ENCODE data around the gene MYRF. TPM values are rescaled to one million over a fixed set of nuclear protein-coding genes. Genes with fewer than 3 reads are reported as not detected.

MYRF gene
- polyA plus RNA-seq, result 1 to 10 TPM in 1 of 2 donors, under 1 TPM in 1; 0.18 to 1.3 TPM

DNA sequence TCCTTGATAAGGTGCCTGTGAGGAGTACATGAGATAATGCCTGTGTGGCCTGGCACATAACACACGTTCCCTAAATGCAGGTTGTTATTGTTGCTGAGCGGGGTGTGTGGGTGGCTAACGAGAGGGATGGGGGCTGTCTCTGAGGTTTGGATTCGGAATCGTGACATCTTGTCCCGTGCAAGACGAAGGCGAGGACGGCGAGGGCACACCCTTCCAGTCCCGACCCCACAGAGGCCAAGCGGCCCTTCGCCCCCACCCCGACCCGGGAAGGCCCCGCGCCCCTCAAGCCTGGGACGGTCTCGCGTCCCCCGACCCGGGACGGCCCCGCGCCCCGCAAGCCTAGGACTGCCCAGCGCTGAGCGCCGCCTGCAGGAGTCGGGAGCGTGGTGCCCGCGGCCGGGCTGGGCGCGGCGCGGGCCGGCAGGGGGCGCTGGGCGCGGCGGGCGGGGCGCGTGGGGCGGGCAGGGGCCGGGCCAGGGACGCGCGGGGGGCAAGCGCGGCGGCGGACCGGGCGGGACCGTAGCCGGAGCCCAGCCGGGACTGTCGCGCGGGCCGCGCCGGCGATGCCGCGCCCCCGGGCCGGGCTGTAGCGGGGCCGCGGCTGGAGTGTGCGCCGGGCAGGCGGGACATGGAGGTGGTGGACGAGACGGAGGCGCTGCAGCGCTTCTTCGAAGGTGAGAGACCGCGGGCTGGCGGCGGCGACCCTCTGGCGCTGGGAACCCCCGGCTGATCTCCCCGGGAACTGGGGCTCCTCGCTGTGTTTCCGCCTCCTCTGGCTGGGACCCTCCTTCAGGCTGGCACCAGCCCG, at the start of gene MYRF:
MYRF (plus strand) TSS at position 520 of the 808 bp plus-strand sequence; CDS start at position 629, 109 bp downstream.
- H3K4me3 ChIP-seq (ENCODE audit: low read depth in 1 of 2, low read length in 2 of 2), result peak within 1 kb of the TSS; percentile 35 to 38
- peaks cover 2 to 20% of the 10 kb centered on the region in 2 donors for H3K4me1 ChIP-seq (ENCODE audit: control insufficient read depth in 2 of 2, insufficient read depth in 2 of 2, low read length in 1 of 2)
- H3K27me3 ChIP-seq (ENCODE audit: control insufficient read depth in 1 of 2, insufficient read depth in 2 of 2, low read length in 2 of 2), result no peaks in the 10 kb centered on the region
- no peaks in the 10 kb centered on the region for H3K36me3 ChIP-seq (ENCODE audit: control insufficient read depth in 2 of 2, insufficient read depth in 2 of 2, low read length in 1 of 2)
- H3K27ac ChIP-seq (ENCODE audit: low read depth in 2 of 2, low read length in 1 of 2), result no peak within 1 kb of the TSS
- no peaks in the 10 kb centered on the region for H3K9me3 ChIP-seq (ENCODE audit: control insufficient read depth in 2 of 2, insufficient read depth in 1 of 2, low read depth in 1 of 2, low read length in 1 of 2)
- WGBS, 2 donors, result 1 to 2% methylated on average over 68 to 93 of the region's 93 CpGs

GRCh38 chr11:61702701-61703312, 49.6 kb upstream of the MYRF start:
- 80% methylated on average over 11 of the region's 11 CpGs for WGBS, 2 donors
- Histone ChIP-seq H3K9me3 (ENCODE audit: control insufficient read depth in 2 of 2, insufficient read depth in 1 of 2, low read depth in 1 of 2, low read length in 1 of 2) (no peaks in the 10 kb centered on the region), H3K27ac (ENCODE audit: low read depth in 2 of 2, low read length in 1 of 2) (no peak overlapping the region), H3K4me3 (ENCODE audit: low read depth in 1 of 2, low read length in 2 of 2) (no peak overlapping the region), H3K4me1 (ENCODE audit: control insufficient read depth in 2 of 2, insufficient read depth in 2 of 2, low read length in 1 of 2) (peaks cover 18 to 47% of the 10 kb centered on the region in 2 donors), H3K36me3 (ENCODE audit: control insufficient read depth in 2 of 2, insufficient read depth in 2 of 2, low read length in 1 of 2) (peaks cover 0 to 4% of the 10 kb centered on the region in 2 donors), H3K27me3 (ENCODE audit: control insufficient read depth in 1 of 2, insufficient read depth in 2 of 2, low read length in 2 of 2) (no peaks in the 10 kb centered on the region)

DNA sequence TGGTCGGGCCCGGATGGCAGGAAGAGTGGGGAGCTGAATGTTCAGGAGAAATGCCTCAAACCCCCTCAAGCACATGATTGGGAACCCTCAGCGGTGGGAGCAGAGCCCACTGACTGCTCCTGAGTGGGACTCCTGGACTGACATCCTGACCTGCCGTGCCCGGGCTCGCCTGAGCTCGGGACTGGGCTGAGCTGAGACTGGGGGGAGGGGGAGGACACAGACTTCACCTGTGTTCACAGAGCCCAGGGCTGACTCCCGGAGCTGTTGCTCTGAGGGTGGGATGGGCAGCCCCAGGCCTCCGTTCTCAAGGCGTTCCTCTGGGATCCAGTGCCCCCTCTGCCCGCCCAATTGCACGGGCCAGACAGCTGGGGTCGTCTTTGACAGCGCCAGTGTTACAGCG, 47.6 kb upstream of the MYRF start:
- H3K36me3 ChIP-seq (ENCODE audit: control insufficient read depth in 2 of 2, insufficient read depth in 2 of 2, low read length in 1 of 2), result peaks cover 0 to 4% of the 10 kb centered on the region in 2 donors
- no peak overlapping the region for H3K4me3 ChIP-seq (ENCODE audit: low read depth in 1 of 2, low read length in 2 of 2)
- 78 to 80% methylated on average over 15 of the region's 15 CpGs for WGBS, 2 donors
- peaks cover 6 to 27% of the 10 kb centered on the region in 2 donors for H3K4me1 ChIP-seq (ENCODE audit: control insufficient read depth in 2 of 2, insufficient read depth in 2 of 2, low read length in 1 of 2)
- H3K27me3 ChIP-seq (ENCODE audit: control insufficient read depth in 1 of 2, insufficient read depth in 2 of 2, low read length in 2 of 2), result no peaks in the 10 kb centered on the region
- no peaks in the 10 kb centered on the region for H3K9me3 ChIP-seq (ENCODE audit: control insufficient read depth in 2 of 2, insufficient read depth in 1 of 2, low read depth in 1 of 2, low read length in 1 of 2)
- no peak overlapping the region for H3K27ac ChIP-seq (ENCODE audit: low read depth in 2 of 2, low read length in 1 of 2)

DNA sequence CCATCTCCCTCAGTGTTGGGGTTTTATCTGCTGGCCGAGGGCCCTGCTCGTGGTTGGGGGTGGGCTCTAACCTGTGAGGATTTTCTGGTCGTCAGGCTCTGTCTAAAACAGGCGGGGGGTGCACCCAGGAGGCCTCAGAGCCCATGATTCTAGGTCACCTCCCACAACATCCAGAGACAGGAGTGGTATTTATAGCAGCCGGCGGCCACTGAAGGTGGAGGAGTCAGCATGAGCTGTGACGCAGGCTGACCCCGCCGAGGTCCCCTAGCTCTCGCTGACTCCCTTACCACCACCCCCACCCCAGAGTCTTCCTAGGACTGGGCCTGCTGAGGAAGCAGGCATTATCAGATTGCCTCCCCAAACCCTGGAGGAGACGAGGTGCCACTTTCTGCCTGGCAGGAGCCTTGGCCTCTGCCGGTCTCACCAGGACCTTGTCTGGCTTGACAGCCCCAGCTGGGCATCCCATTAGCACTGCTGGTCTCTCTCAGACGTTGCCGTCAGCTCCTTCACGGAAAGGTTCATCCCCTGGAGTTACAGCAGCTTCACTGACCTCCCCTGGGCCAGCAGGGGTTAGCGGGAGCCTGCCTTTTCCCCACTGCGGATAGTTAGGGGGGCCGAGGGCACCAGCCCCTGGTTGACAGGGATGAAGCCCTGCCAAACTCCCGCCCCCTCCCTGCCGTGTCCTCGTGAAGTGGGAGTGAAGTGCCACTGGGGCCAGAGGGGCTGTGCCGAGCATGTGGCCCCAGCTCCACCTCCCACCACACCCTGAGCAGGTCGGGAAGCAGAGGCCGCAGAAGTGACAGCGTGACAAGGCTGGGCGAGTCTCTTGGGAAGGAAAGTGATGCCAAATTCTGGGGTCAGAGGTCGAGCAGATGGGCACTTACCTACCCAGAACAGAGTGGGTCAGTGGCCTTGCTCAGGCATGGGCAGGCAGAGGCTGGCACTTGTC, 45.7 kb upstream of the MYRF start:
- Histone ChIP-seq H3K36me3 (ENCODE audit: control insufficient read depth in 2 of 2, insufficient read depth in 2 of 2, low read length in 1 of 2) (peaks cover 0 to 4% of the 10 kb centered on the region in 2 donors), H3K27ac (ENCODE audit: low read depth in 2 of 2, low read length in 1 of 2) (peak overlapping the region; percentile 67 to 87), H3K4me1 (ENCODE audit: control insufficient read depth in 2 of 2, insufficient read depth in 2 of 2, low read length in 1 of 2) (peaks cover 4 to 15% of the 10 kb centered on the region in 2 donors), H3K9me3 (ENCODE audit: control insufficient read depth in 2 of 2, insufficient read depth in 1 of 2, low read depth in 1 of 2, low read length in 1 of 2) (no peaks in the 10 kb centered on the region), H3K27me3 (ENCODE audit: control insufficient read depth in 1 of 2, insufficient read depth in 2 of 2, low read length in 2 of 2) (no peaks in the 10 kb centered on the region), H3K4me3 (ENCODE audit: low read depth in 1 of 2, low read length in 2 of 2) (no peak overlapping the region)
- 84 to 85% methylated on average over 27 of the region's 27 CpGs for WGBS, 2 donors

- Histone ChIP-seq H3K27me3 (ENCODE audit: control insufficient read depth in 1 of 2, insufficient read depth in 2 of 2, low read length in 2 of 2) (no peaks in the 10 kb centered on the region), H3K4me3 (ENCODE audit: low read depth in 1 of 2, low read length in 2 of 2) (no peak overlapping the region), H3K4me1 (ENCODE audit: control insufficient read depth in 2 of 2, insufficient read depth in 2 of 2, low read length in 1 of 2) (peaks cover 4 to 17% of the 10 kb centered on the region in 2 donors), H3K9me3 (ENCODE audit: control insufficient read depth in 2 of 2, insufficient read depth in 1 of 2, low read depth in 1 of 2, low read length in 1 of 2) (no peaks in the 10 kb centered on the region), H3K36me3 (ENCODE audit: control insufficient read depth in 2 of 2, insufficient read depth in 2 of 2, low read length in 1 of 2) (peaks cover 0 to 4% of the 10 kb centered on the region in 2 donors), H3K27ac (ENCODE audit: low read depth in 2 of 2, low read length in 1 of 2) (peak overlapping the region; percentile 67 to 87)
- 62 to 70% methylated on average over 9 of the region's 9 CpGs for WGBS, 2 donors
These were observed 44.9 kb upstream of the MYRF start for GRCh38 chr11:61707574-61707973.

- Histone ChIP-seq H3K9me3 (ENCODE audit: control insufficient read depth in 2 of 2, insufficient read depth in 1 of 2, low read depth in 1 of 2, low read length in 1 of 2) (no peaks in the 10 kb centered on the region), H3K36me3 (ENCODE audit: control insufficient read depth in 2 of 2, insufficient read depth in 2 of 2, low read length in 1 of 2) (peaks cover 0 to 4% of the 10 kb centered on the region in 2 donors), H3K27ac (ENCODE audit: low read depth in 2 of 2, low read length in 1 of 2) (no peak overlapping the region), H3K27me3 (ENCODE audit: control insufficient read depth in 1 of 2, insufficient read depth in 2 of 2, low read length in 2 of 2) (no peaks in the 10 kb centered on the region), H3K4me3 (ENCODE audit: low read depth in 1 of 2, low read length in 2 of 2) (no peak overlapping the region), H3K4me1 (ENCODE audit: control insufficient read depth in 2 of 2, insufficient read depth in 2 of 2, low read length in 1 of 2) (peaks cover 4 to 18% of the 10 kb centered on the region in 2 donors)
- 88 to 89% methylated on average over 7 of the region's 7 CpGs for WGBS, 2 donors
These were observed 43.3 kb upstream of the MYRF start for GRCh38 chr11:61709110-61709509.

DNA sequence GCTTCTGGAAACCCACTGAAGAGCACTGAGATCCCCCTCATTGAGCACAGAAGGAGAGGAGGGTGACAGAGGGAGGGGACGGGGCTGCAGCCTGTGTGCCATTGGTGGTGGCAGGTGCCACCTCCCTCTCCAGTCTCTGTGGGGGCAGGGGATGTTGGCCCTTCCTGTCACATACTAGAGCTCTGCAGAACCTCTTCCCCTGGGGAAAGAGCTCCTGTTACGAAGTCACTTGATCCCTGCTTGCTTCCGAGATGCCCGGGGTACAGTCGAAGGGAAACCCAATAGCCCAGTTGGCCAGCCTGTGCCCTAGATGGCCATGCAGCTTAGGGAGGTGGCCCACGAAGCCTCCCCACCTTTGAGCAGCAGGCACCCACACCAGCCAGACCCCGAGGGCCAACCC, 42.9 kb upstream of the MYRF start:
- WGBS, 2 donors, result 84 to 85% methylated on average over 7 of the region's 7 CpGs
- peaks cover 4 to 18% of the 10 kb centered on the region in 2 donors for H3K4me1 ChIP-seq (ENCODE audit: control insufficient read depth in 2 of 2, insufficient read depth in 2 of 2, low read length in 1 of 2)
- H3K27me3 ChIP-seq (ENCODE audit: control insufficient read depth in 1 of 2, insufficient read depth in 2 of 2, low read length in 2 of 2), result no peaks in the 10 kb centered on the region

GRCh38 chr11:61710019-61710418, 42.4 kb upstream of the MYRF start:
- WGBS, 2 donors, result 89 to 93% methylated on average over 7 of the region's 7 CpGs

More for the DNA sequence above, 42.9 kb upstream of the MYRF start:
- Histone ChIP-seq H3K27ac (ENCODE audit: low read depth in 2 of 2, low read length in 1 of 2) (no peak overlapping the region), H3K36me3 (ENCODE audit: control insufficient read depth in 2 of 2, insufficient read depth in 2 of 2, low read length in 1 of 2) (peaks cover 0 to 4% of the 10 kb centered on the region in 2 donors), H3K4me3 (ENCODE audit: low read depth in 1 of 2, low read length in 2 of 2) (no peak overlapping the region), H3K9me3 (ENCODE audit: control insufficient read depth in 2 of 2, insufficient read depth in 1 of 2, low read depth in 1 of 2, low read length in 1 of 2) (no peaks in the 10 kb centered on the region)

GRCh38 chr11:61711037-61711436, 41.4 kb upstream of the MYRF start:
- H3K36me3 ChIP-seq (ENCODE audit: control insufficient read depth in 2 of 2, insufficient read depth in 2 of 2, low read length in 1 of 2), result no peaks in the 10 kb centered on the region

More at GRCh38 chr11:61710019-61710418, 42.4 kb upstream of the MYRF start:
- peak overlapping the region in 1 of 2 donors; percentile 27 for H3K27ac ChIP-seq (ENCODE audit: low read depth in 2 of 2, low read length in 1 of 2)
- H3K4me1 ChIP-seq (ENCODE audit: control insufficient read depth in 2 of 2, insufficient read depth in 2 of 2, low read length in 1 of 2), result peaks cover 4 to 18% of the 10 kb centered on the region in 2 donors
- no peaks in the 10 kb centered on the region for H3K27me3 ChIP-seq (ENCODE audit: control insufficient read depth in 1 of 2, insufficient read depth in 2 of 2, low read length in 2 of 2)
- no peak overlapping the region for H3K4me3 ChIP-seq (ENCODE audit: low read depth in 1 of 2, low read length in 2 of 2)
- H3K36me3 ChIP-seq (ENCODE audit: control insufficient read depth in 2 of 2, insufficient read depth in 2 of 2, low read length in 1 of 2), result peaks cover 0 to 4% of the 10 kb centered on the region in 2 donors
- no peaks in the 10 kb centered on the region for H3K9me3 ChIP-seq (ENCODE audit: control insufficient read depth in 2 of 2, insufficient read depth in 1 of 2, low read depth in 1 of 2, low read length in 1 of 2)

More at GRCh38 chr11:61711037-61711436, 41.4 kb upstream of the MYRF start:
- Histone ChIP-seq H3K4me3 (ENCODE audit: low read depth in 1 of 2, low read length in 2 of 2) (no peak overlapping the region), H3K9me3 (ENCODE audit: control insufficient read depth in 2 of 2, insufficient read depth in 1 of 2, low read depth in 1 of 2, low read length in 1 of 2) (no peaks in the 10 kb centered on the region), H3K4me1 (ENCODE audit: control insufficient read depth in 2 of 2, insufficient read depth in 2 of 2, low read length in 1 of 2) (peaks cover 4 to 15% of the 10 kb centered on the region in 2 donors), H3K27me3 (ENCODE audit: control insufficient read depth in 1 of 2, insufficient read depth in 2 of 2, low read length in 2 of 2) (no peaks in the 10 kb centered on the region), H3K27ac (ENCODE audit: low read depth in 2 of 2, low read length in 1 of 2) (peak overlapping the region in 1 of 2 donors; percentile 23)
- 85 to 88% methylated on average over 14 of the region's 14 CpGs for WGBS, 2 donors
